SU-DHL-6 (cell line): ENCODE measurements around the gene RAD51B.
"Not testable (repeated sequence)": the region's sequence is repeated elsewhere in the genome, so short reads cannot be mapped to it uniquely, and the experiment has no call there.

Source experiments
- H2AFZ ChIP-seq: fragments of 200-600 bp; sonication (generic); 2 replicates; pipeline ENCODE4 v1.6.1; 2014; ENCODE audit warnings: low read depth, mild to moderate bottlenecking, moderate library complexity, mixed read lengths, antibody characterized with exemption, low read length; ENCODE audit not compliant: severe bottlenecking
- H3F3A ChIP-seq: fragments of 200-600 bp; shearing (Covaris generic); 2 replicates; pipeline ENCODE4 v1.6.0; 2016; ENCODE audit warnings: antibody characterized with exemption, mild to moderate bottlenecking; ENCODE audit not compliant: insufficient read depth
- H3K27ac ChIP-seq: fragments of 200-600 bp; sonication (generic); 2 replicates; pipeline ENCODE4 v1.5.1; 2016; ENCODE audit warnings: low read depth, mild to moderate bottlenecking, low read length, moderate library complexity, mixed read lengths
- H3K27me3 ChIP-seq: fragments of 200-600 bp; sonication (generic), shearing (Covaris generic); 2 replicates; pipeline ENCODE4 v1.6.0; 2014; ENCODE audit warnings: mild to moderate bottlenecking, low read length
- H3K36me3 ChIP-seq: fragments of 200-600 bp; sonication (generic); 2 replicates; pipeline ENCODE4 v1.6.1; 2014; ENCODE audit warnings: mild to moderate bottlenecking, low read length, mixed read lengths
- H3K4me2 ChIP-seq: fragments of 300-600, 200-600 bp; shearing (Covaris generic), sonication (generic); 2 replicates; pipeline ENCODE4 v1.6.0; 2014; ENCODE audit warnings: low read length, low read depth, mild to moderate bottlenecking; ENCODE audit not compliant: poor library complexity, severe bottlenecking
- H3K4me3 ChIP-seq: fragments of 200-600 bp; sonication (generic); 2 replicates; pipeline ENCODE4 v1.5.1; 2014; ENCODE audit warnings: antibody characterized with exemption, low read length, mild to moderate bottlenecking, mixed read lengths; ENCODE audit not compliant: insufficient read depth, poor library complexity, severe bottlenecking
- H3K79me2 ChIP-seq: fragments of 200-600 bp; sonication (generic); 2 replicates; pipeline ENCODE4 v1.6.1; 2014; ENCODE audit warnings: mild to moderate bottlenecking, low read length, moderate library complexity; ENCODE audit not compliant: insufficient read depth
- H3K9ac ChIP-seq: fragments of 200-600 bp; sonication (generic); 2 replicates; pipeline ENCODE4 v1.7.0; 2014; ENCODE audit warnings: mild to moderate bottlenecking, low read length
- H3K9me2 ChIP-seq: fragments of 200-600 bp; sonication (generic); replicated peaks from 2 replicates; pipeline ENCODE4 v1.6.1; 2014; ENCODE audit warnings: low read length; ENCODE audit not compliant: insufficient read depth
- H3K9me3 ChIP-seq: fragments of 200-600 bp; sonication (generic); 2 replicates; pipeline ENCODE4 v1.6.1; 2014; ENCODE audit warnings: low read length, mixed read lengths; ENCODE audit not compliant: insufficient read depth
- H4K20me1 ChIP-seq: fragments of 200-600 bp; sonication (generic); 2 replicates; pipeline ENCODE4 v1.6.1; 2014; ENCODE audit warnings: low read depth, mild to moderate bottlenecking, antibody characterized with exemption, low read length, moderate library complexity, mixed read lengths
- EZH2phosphoT487 ChIP-seq: fragments of 200-600 bp; sonication (generic), shearing (Covaris generic); conservative IDR thresholded peaks from 2 replicates; pipeline ENCODE4 v1.6.1; 2018; ENCODE audit warnings: mild to moderate bottlenecking, antibody characterized with exemption, low read length, moderate library complexity, mixed read lengths
- TF ChIP-seq, protein P1 (sequence below): fragments of 200-600 bp; sonication (generic); IDR thresholded peaks from one replicate; pipeline ENCODE4 v1.5.1; 2017; ENCODE audit warnings: antibody characterized with exemption, mild to moderate bottlenecking, low read length, moderate library complexity; ENCODE audit not compliant: insufficient read depth, poor library complexity, severe bottlenecking

Gene RAD51B

DNA sequence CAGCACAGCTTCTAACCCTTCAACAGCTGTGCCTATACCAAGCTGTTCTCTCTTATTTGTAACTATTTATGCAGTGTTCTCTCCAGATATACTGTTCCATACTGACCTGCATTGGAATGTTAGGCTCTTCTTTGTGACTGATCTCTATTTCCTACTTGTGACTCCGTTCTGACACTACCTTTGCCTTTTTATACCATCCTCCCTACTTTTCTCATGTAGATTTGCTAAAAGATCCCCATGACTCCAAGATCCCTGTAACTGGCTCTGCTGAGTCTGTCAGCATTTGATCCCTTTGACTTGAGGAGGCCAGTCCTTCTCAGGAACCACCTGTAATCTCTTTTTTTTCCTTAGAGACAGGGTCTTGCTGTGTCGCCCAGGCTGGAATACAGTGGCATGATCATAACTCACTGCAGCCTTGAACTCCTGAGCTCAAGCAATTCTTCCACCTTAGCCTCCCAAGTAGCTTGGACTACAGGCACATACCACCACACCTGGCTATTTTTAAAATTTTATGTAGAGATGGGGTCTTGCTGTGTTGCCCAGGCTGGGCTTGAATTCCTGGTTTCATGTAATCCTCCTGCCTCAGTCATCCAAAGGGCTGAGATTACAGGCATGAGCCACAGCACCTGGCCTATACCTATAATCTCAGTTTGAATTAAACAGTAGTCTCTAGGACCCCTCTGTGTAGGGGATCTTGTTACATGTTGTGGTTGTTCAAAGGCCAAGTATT, 605.0 kb downstream of the RAD51B start:
- H4K20me1 ChIP-seq = no peaks in the 10 kb centered on the region
- H3F3A ChIP-seq = no peaks in the 10 kb centered on the region
- H3K9me2 ChIP-seq = no peaks in the 10 kb centered on the region
- no peaks in the 10 kb centered on the region for H3K9me3 ChIP-seq
- no peak overlapping the region for H3K4me2 ChIP-seq
- H3K79me2 ChIP-seq = no peaks in the 10 kb centered on the region
- no peak overlapping the region for H3K27ac ChIP-seq
- H3K4me3 ChIP-seq = no peak overlapping the region
- TF ChIP-seq EZH2phosphoT487 = no peak
- TF ChIP-seq, protein P1, sequence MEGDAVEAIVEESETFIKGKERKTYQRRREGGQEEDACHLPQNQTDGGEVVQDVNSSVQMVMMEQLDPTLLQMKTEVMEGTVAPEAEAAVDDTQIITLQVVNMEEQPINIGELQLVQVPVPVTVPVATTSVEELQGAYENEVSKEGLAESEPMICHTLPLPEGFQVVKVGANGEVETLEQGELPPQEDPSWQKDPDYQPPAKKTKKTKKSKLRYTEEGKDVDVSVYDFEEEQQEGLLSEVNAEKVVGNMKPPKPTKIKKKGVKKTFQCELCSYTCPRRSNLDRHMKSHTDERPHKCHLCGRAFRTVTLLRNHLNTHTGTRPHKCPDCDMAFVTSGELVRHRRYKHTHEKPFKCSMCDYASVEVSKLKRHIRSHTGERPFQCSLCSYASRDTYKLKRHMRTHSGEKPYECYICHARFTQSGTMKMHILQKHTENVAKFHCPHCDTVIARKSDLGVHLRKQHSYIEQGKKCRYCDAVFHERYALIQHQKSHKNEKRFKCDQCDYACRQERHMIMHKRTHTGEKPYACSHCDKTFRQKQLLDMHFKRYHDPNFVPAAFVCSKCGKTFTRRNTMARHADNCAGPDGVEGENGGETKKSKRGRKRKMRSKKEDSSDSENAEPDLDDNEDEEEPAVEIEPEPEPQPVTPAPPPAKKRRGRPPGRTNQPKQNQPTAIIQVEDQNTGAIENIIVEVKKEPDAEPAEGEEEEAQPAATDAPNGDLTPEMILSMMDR = no peak
- no peaks in the 10 kb centered on the region for H3K27me3 ChIP-seq
- H3K36me3 ChIP-seq = no peaks in the 10 kb centered on the region
- H3K9ac ChIP-seq = no peak overlapping the region
- no peak overlapping the region for H2AFZ ChIP-seq

- Histone ChIP-seq H3K27ac (no peak overlapping the region), H3K79me2 (no peaks in the 10 kb centered on the region), H3K36me3 (no peaks in the 10 kb centered on the region), H3K9me3 (no peaks in the 10 kb centered on the region), H3K27me3 (no peaks in the 10 kb centered on the region), H3K4me3 (no peak overlapping the region), H2AFZ (no peak overlapping the region), H4K20me1 (no peaks in the 10 kb centered on the region), H3K9me2 (no peaks in the 10 kb centered on the region), H3K4me2 (no peak overlapping the region), H3F3A (no peaks in the 10 kb centered on the region), H3K9ac (no peak overlapping the region)
- TF ChIP-seq EZH2phosphoT487 = no peak
- TF ChIP-seq, protein P1 = no peak
These were observed 607.3 kb downstream of the RAD51B start for GRCh38 chr14:68426661-68427549.

DNA sequence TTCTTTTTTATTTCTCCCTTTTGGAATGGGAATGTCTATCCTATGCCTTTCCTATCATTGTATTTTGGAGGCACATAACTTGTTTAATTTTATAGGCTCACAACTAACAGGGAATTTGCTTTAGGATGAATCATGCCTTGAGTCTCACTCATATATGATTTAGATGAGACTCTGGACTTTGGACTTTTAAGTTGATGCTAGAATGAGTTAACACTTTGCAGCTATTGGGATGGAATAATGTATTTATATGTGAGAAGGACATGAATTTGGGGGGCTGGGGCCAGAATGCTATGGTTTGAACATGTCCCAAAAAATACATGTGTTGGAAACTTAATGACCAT, 607.9 kb downstream of the RAD51B start:
- Histone ChIP-seq H4K20me1 (no peaks in the 10 kb centered on the region), H3K36me3 (no peaks in the 10 kb centered on the region), H3K9me2 (no peaks in the 10 kb centered on the region), H3K9me3 (no peaks in the 10 kb centered on the region), H3K4me2 (no peak overlapping the region), H3F3A (no peaks in the 10 kb centered on the region), H3K27ac (no peak overlapping the region), H3K79me2 (no peaks in the 10 kb centered on the region), H3K4me3 (no peak overlapping the region), H3K9ac (no peak overlapping the region), H3K27me3 (no peaks in the 10 kb centered on the region), H2AFZ (no peak overlapping the region)
- TF ChIP-seq EZH2phosphoT487 = no peak
- TF ChIP-seq, protein P1 = no peak

DNA sequence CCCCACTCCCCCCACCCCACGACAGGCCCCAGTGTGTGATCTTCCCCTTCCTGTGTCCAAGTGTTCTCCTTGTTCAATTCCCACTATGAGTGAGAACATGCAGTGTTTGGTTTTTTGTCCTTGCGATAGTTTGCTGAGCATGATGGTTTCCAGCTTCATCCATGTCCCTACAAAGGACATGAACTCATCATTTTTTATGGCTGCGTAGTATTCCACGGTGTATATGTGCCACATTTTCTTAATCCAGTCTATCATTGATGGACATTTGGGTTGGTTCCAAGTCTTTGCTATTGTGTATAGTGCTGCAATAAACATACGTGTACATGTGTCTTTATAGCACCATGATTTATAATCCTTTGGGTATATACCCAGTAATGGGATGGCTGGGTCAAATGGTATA, 609.3 kb downstream of the RAD51B start:
- not testable (repeated sequence) for H2AFZ ChIP-seq, H3K4me2 ChIP-seq, H4K20me1 ChIP-seq, H3K27ac ChIP-seq, H3K27me3 ChIP-seq, H3K4me3 ChIP-seq, H3K79me2 ChIP-seq, H3K9ac ChIP-seq, H3F3A ChIP-seq, H3K9me3 ChIP-seq, H3K36me3 ChIP-seq, H3K9me2 ChIP-seq

DNA sequence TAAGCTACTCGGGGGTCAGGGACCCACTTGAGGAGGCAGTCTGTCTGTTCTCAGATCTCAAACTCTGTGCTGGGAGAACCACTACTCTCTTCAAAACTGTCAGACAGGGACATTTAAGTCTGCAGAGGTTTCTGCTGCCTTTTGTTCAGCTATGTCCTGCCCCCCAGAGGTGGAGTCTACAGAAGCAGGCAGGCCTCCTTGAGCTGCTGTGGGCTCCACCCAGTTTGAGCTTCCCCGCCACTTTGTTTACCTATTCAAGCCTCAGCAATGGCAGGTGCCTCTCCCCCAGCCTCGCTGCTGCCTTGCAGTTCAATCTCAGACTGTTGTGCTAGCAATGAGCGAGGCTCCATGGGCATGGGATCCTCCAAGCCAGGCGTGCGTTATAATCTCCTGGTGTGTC, 614.6 kb downstream of the RAD51B start:
- not testable (repeated sequence) for H3K4me2 ChIP-seq, H3K36me3 ChIP-seq, H3F3A ChIP-seq, H3K27ac ChIP-seq, H2AFZ ChIP-seq, H3K4me3 ChIP-seq, H3K27me3 ChIP-seq, H3K79me2 ChIP-seq, H3K9me2 ChIP-seq, H4K20me1 ChIP-seq, H3K9ac ChIP-seq, H3K9me3 ChIP-seq
